ENCODE measurements around the gene GAREM1. TPM values are rescaled to one million over a fixed set of nuclear protein-coding genes. Genes with fewer than 3 reads are reported as not detected.

Gene GAREM1
- total RNA-seq, 1 experiment from 2014 or later = 0.41 TPM

- in situ Hi-C loops (cut with HindIII; ENCODE audit: low pct_unique_long_range_greater_than_20kb, low sequenced_read_pairs) = no loop called here
- no peak for DNase-seq (ENCODE audit: low read depth)
These were observed 182.8 kb downstream of the GAREM1 start for GRCh38 chr18:32287873-32288272.

GRCh38 chr18:32287249-32287648, 183.4 kb downstream of the GAREM1 start:
- DNase-seq (ENCODE audit: low read depth) = no peak
- in situ Hi-C loops (cut with HindIII; ENCODE audit: low pct_unique_long_range_greater_than_20kb, low sequenced_read_pairs) = no loop called here

GRCh38 chr18:32286749-32287148, 183.9 kb downstream of the GAREM1 start:
- in situ Hi-C loops (cut with HindIII; ENCODE audit: low pct_unique_long_range_greater_than_20kb, low sequenced_read_pairs) = no loop called here
- no peak for DNase-seq (ENCODE audit: low read depth)

- in situ Hi-C loops (cut with HindIII; ENCODE audit: low pct_unique_long_range_greater_than_20kb, low sequenced_read_pairs) = no loop called here
These were observed 186.4 kb downstream of the GAREM1 start for GRCh38 chr18:32284284-32284683.

GRCh38 chr18:32280911-32281310, 189.8 kb downstream of the GAREM1 start:
- in situ Hi-C loops (cut with HindIII; ENCODE audit: low pct_unique_long_range_greater_than_20kb, low sequenced_read_pairs) = no loop called here
- DNase-seq (ENCODE audit: low read depth) = no peak

More at GRCh38 chr18:32284284-32284683, 186.4 kb downstream of the GAREM1 start:
- DNase-seq (ENCODE audit: low read depth) = no peak

GRCh38 chr18:32280188-32280783, 190.4 kb downstream of the GAREM1 start:
- DNase-seq (ENCODE audit: low read depth) = no peak
- in situ Hi-C loops (cut with HindIII; ENCODE audit: low pct_unique_long_range_greater_than_20kb, low sequenced_read_pairs) = no loop called here

GRCh38 chr18:32278177-32278799, 192.4 kb downstream of the GAREM1 start:
- in situ Hi-C loops (cut with HindIII; ENCODE audit: low pct_unique_long_range_greater_than_20kb, low sequenced_read_pairs) = no loop called here
- DNase-seq (ENCODE audit: low read depth) = no peak

GRCh38 chr18:32277549-32277948, 193.1 kb downstream of the GAREM1 start:
- in situ Hi-C loops (cut with HindIII; ENCODE audit: low pct_unique_long_range_greater_than_20kb, low sequenced_read_pairs) = no loop called here
- DNase-seq (ENCODE audit: low read depth) = no peak

GRCh38 chr18:32276906-32277305, 193.8 kb downstream of the GAREM1 start:
- DNase-seq (ENCODE audit: low read depth) = no peak
- in situ Hi-C loops (cut with HindIII; ENCODE audit: low pct_unique_long_range_greater_than_20kb, low sequenced_read_pairs) = no loop called here

- no peak for DNase-seq (ENCODE audit: low read depth)
- in situ Hi-C loops (cut with HindIII; ENCODE audit: low pct_unique_long_range_greater_than_20kb, low sequenced_read_pairs) = no loop called here
These were observed 194.4 kb downstream of the GAREM1 start for GRCh38 chr18:32276256-32276655.

- in situ Hi-C loops (cut with HindIII; ENCODE audit: low pct_unique_long_range_greater_than_20kb, low sequenced_read_pairs) = no loop called here
- no peak for DNase-seq (ENCODE audit: low read depth)
These were observed 195.5 kb downstream of the GAREM1 start for GRCh38 chr18:32275221-32275620.

- DNase-seq (ENCODE audit: low read depth) = no peak
- in situ Hi-C loops (cut with HindIII; ENCODE audit: low pct_unique_long_range_greater_than_20kb, low sequenced_read_pairs) = no loop called here
These were observed 196.4 kb downstream of the GAREM1 start for GRCh38 chr18:32274307-32274706.

GRCh38 chr18:32271672-32272208, 198.9 kb downstream of the GAREM1 start:
- in situ Hi-C loops (cut with HindIII; ENCODE audit: low pct_unique_long_range_greater_than_20kb, low sequenced_read_pairs) = no loop called here

GRCh38 chr18:32270341-32270740, 200.3 kb downstream of the GAREM1 start:
- DNase-seq (ENCODE audit: low read depth) = no peak
- in situ Hi-C loops (cut with HindIII; ENCODE audit: low pct_unique_long_range_greater_than_20kb, low sequenced_read_pairs) = no loop called here

More at GRCh38 chr18:32271672-32272208, 198.9 kb downstream of the GAREM1 start:
- DNase-seq (ENCODE audit: low read depth) = peak; percentile 26

- in situ Hi-C loops (cut with HindIII; ENCODE audit: low pct_unique_long_range_greater_than_20kb, low sequenced_read_pairs) = no loop called here
These were observed 203.2 kb downstream of the GAREM1 start for GRCh38 chr18:32267463-32267862.

GRCh38 chr18:32264401-32264800, 206.3 kb downstream of the GAREM1 start:
- DNase-seq (ENCODE audit: low read depth) = no peak
- in situ Hi-C loops (cut with HindIII; ENCODE audit: low pct_unique_long_range_greater_than_20kb, low sequenced_read_pairs) = no loop called here

More at GRCh38 chr18:32267463-32267862, 203.2 kb downstream of the GAREM1 start:
- DNase-seq (ENCODE audit: low read depth) = no peak

- in situ Hi-C loops (cut with HindIII; ENCODE audit: low pct_unique_long_range_greater_than_20kb, low sequenced_read_pairs) = no loop called here
These were observed 208.6 kb downstream of the GAREM1 start for GRCh38 chr18:32262092-32262491.

GRCh38 chr18:32261003-32261402, 209.7 kb downstream of the GAREM1 start:
- in situ Hi-C loops (cut with HindIII; ENCODE audit: low pct_unique_long_range_greater_than_20kb, low sequenced_read_pairs) = no loop called here
- DNase-seq (ENCODE audit: low read depth) = no peak

More at GRCh38 chr18:32262092-32262491, 208.6 kb downstream of the GAREM1 start:
- DNase-seq (ENCODE audit: low read depth) = no peak

GRCh38 chr18:32259553-32259952, 211.1 kb downstream of the GAREM1 start:
- in situ Hi-C loops (cut with HindIII; ENCODE audit: low pct_unique_long_range_greater_than_20kb, low sequenced_read_pairs) = no loop called here
- DNase-seq (ENCODE audit: low read depth) = no peak
